Motor neuron (in vitro differentiated cells): ENCODE data around the gene DCTN3. TPM values are rescaled to one million over a fixed set of nuclear protein-coding genes. Genes with fewer than 3 reads are reported as not detected.

Source experiments
- ATAC-seq, 8 experiments: fragments of 200-7000 bp; cut with Tn5 transposase; replicated peaks in 6 of 8; 2 replicates each; pipeline ENCODE4 v1.8.0; 2021; ENCODE audit warnings: mild to moderate bottlenecking in 8 of 8, moderate library complexity in 8 of 8
- H3K27ac ChIP-seq, 2 donors: fragments of 250-450 bp; sonication (Bioruptor Pico); 2 replicates each; pipeline ENCODE4 v1.9.0; 2021; ENCODE audit warnings: antibody characterized with exemption in 2 of 2, mild to moderate bottlenecking in 2 of 2, moderate library complexity in 1 of 2
- H3K4me1 ChIP-seq, 2 donors: fragments of 250-450 bp; sonication (Bioruptor Pico); replicated peaks in 1 of 2; 2 replicates each; pipeline ENCODE4 v1.6.1; 2021; ENCODE audit warnings: antibody characterized with exemption in 2 of 2, mild to moderate bottlenecking in 2 of 2, moderate library complexity in 1 of 2
- H3K4me3 ChIP-seq, 5 donors: fragments of 250-450 bp; sonication (Bioruptor Pico); 2 replicates each; pipeline ENCODE4 v1.9.0; 2021; ENCODE audit warnings: antibody characterized with exemption in 5 of 5, mild to moderate bottlenecking in 5 of 5, moderate library complexity in 4 of 5
- WGBS, 10 experiments: fragments of 450-650 bp; shearing (Covaris generic); methylation state at CpG; one replicate each; pipeline ENCODE4 v1.0.0; 2022; 5-methylcytosine and 5-hydroxymethylcytosine counted together
- in situ Hi-C, 9 experiments: fragments of 400-800 bp; cut with MboI; loops; one replicate each; pipeline ENCODE4 v1.15.0; 2021; ENCODE audit warnings: low sequenced_read_pairs in 9 of 9, low pct_unique_long_range_greater_than_20kb in 2 of 9; ENCODE audit not compliant: unreplicated experiment in 9 of 9
- total RNA-seq, 8 experiments: library from RNA; unstranded; fragments of 300-600 nt; gene quantifications; 2 replicates each; pipeline versions ENCODE4 v1.2.3 to v1.2.4, GENCODE V29; 2022

Gene DCTN3
- total RNA-seq = 100 to 1,000 TPM in 5 of 8 experiments, 10 to 100 TPM in 3; 67.7 to 217 (median 176) TPM

DNA sequence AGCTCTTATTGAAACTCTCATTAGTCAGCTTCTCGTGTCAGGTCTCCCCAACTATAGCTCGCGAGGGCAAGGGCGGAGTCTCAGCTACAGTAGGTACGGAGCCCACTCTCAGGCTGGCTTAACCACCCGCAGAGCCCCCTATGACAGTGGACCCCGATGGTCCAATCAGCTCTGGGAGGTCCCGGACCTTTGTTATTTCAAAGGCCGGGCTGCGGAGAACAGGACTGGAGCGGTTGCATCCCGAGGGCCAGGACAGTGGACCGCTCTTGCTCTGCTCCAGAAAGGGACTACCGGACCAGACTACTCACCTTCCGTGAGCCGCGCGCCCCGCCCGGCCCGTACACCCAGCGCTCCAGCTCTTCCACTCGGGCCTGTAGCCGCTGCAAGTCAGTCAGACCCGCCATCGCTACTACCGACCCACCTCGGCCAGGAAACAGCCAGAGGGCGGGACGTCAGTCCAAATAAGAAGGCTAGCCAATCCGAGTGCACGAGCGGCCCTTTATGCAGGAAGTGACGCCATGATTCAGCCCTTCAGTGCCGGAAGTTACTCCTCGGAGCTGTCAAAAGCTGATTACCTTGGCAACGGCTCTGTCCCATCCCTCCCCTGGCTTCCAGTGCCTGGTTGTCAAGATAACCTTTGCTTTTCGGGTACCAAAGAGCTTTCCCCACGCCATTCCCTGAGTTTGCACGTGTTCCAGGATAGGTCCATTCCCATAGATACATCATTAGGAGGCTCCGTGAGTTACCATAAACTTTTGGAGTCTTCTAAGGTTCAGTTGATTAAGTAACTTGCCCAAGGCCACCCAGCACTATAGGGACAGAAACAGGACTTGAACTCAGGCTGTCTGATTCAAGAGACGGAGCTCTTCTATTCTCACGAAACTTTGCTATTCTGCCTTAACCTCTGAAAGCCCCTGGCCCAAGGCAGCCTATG lies at the start of gene DCTN3:
DCTN3 (minus strand) TSS at position 435 of the 934 bp plus-strand sequence; CDS start at position 404, 31 bp downstream.
- Histone ChIP-seq H3K4me1 (peaks cover 20 to 23% of the 10 kb centered on the region in 2 donors), H3K27ac (peak within 1 kb of the TSS; percentile 59 to 70), H3K4me3 (peak within 1 kb of the TSS; percentile 62 to 90 (median 81))
- ATAC-seq = peak; percentile 92 to 99 (median 96)
- WGBS, 10 experiments = 0 to 42% (median 4%) methylated on average over 1 to 29 of the region's 43 CpGs
- in situ Hi-C loops = no loop called here

- H3K4me1 ChIP-seq = peaks cover 6 to 9% of the 10 kb centered on the region in 2 donors
- H3K27ac ChIP-seq = peak overlapping the region; percentile 87 to 91
- peak; percentile 81 to 86 (median 83) for ATAC-seq
- WGBS, 10 experiments = 0% methylated on average over 1 to 8 of the region's 55 CpGs; no CpG with 5 or more reads in 7 of the 10 experiments
- peak overlapping the region; percentile 49 to 94 (median 75) for H3K4me3 ChIP-seq
- in situ Hi-C loops = no loop called here
These were observed 45.3 kb upstream of the DCTN3 start for GRCh38 chr9:34665381-34666250.

DNA sequence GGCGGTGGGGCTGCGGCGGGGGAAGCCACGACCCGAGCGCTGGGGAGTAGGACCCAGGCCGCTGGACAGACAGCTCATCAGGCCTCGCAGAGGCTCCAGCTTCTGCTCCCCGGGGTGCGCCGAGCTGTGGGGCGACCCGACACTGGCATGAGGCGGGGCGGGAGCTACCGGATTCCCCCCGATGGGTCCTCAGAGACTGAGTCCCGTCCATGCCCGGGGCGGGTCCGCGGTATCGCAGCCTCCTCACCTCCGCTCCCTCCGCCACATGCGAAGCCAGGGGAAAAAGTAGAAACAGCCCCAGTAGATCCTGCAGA lies 44.7 kb upstream of the DCTN3 start:
- ATAC-seq = peak in 1 of 8 experiments; percentile 4
- peak overlapping the region; percentile 62 to 72 for H3K27ac ChIP-seq
- peak overlapping the region; percentile 49 to 94 (median 75) for H3K4me3 ChIP-seq
- WGBS, 10 experiments = 0% methylated on average over 1 of the region's 26 CpGs; no CpG with 5 or more reads in 9 of the 10 experiments
- peaks cover 6 to 9% of the 10 kb centered on the region in 2 donors for H3K4me1 ChIP-seq
- in situ Hi-C loops = no loop called here

- H3K4me1 ChIP-seq = peaks cover 6 to 9% of the 10 kb centered on the region in 2 donors
- 2 to 20% (median 17%) methylated on average over 1 to 8 of the region's 18 CpGs; no CpG with 5 or more reads in 6 of the 10 experiments for WGBS, 10 experiments
- H3K4me3 ChIP-seq = peak overlapping the region; percentile 49 to 94 (median 75)
- in situ Hi-C loops = no loop called here
- H3K27ac ChIP-seq = peak overlapping the region; percentile 62 to 72
- peak in 7 of 8 experiments; percentile 12 to 49 (median 14) for ATAC-seq
These were observed 44.2 kb upstream of the DCTN3 start for GRCh38 chr9:34664281-34665066.

- in situ Hi-C loops = no loop called here
- ATAC-seq = no peak
- Histone ChIP-seq H3K4me3 (no peak overlapping the region), H3K4me1 (peaks cover 6 to 9% of the 10 kb centered on the region in 2 donors), H3K27ac (no peak overlapping the region)
These were observed 43.0 kb upstream of the DCTN3 start for GRCh38 chr9:34663303-34663605.

GRCh38 chr9:34662526-34663302 lies 42.4 kb upstream of the DCTN3 start, which contains the start of gene CCL27:
TSS of gene CCL27 (minus strand) at chr9:34662657. CDS start at chr9:34662633, 24 bp downstream.
- no peak within 1 kb of the TSS for H3K4me3 ChIP-seq
- peaks cover 6 to 9% of the 10 kb centered on the region in 2 donors for H3K4me1 ChIP-seq
- 83 to 100% (median 94%) methylated on average over 1 to 3 of the region's 4 CpGs; no CpG with 5 or more reads in 5 of the 10 experiments for whole genome bisulfite sequencing, 10 experiments
- no peak within 1 kb of the TSS for H3K27ac ChIP-seq
- in situ Hi-C loops = no loop called here
- ATAC-seq = no peak

GRCh38 chr9:34659592-34660253 lies 39.4 kb upstream of the DCTN3 start:
- 50 to 94% (median 86%) methylated on average over 2 to 5 of the region's 8 CpGs; no CpG with 5 or more reads in 4 of the 10 experiments for WGBS, 10 experiments
- Histone ChIP-seq H3K27ac (no peak overlapping the region), H3K4me1 (peaks cover 5 to 7% of the 10 kb centered on the region in 2 donors), H3K4me3 (no peak overlapping the region)
- in situ Hi-C loops = no loop called here
- ATAC-seq = no peak

- WGBS, 10 experiments = 80 to 100% (median 85%) methylated on average over 1 to 6 of the region's 14 CpGs; no CpG with 5 or more reads in 4 of the 10 experiments
- Histone ChIP-seq H3K4me1 (peaks cover 14% of the 10 kb centered on the region in 2 donors), H3K4me3 (no peak overlapping the region), H3K27ac (no peak overlapping the region)
- in situ Hi-C loops = no loop called here
- ATAC-seq = no peak
These were observed 38.2 kb upstream of the DCTN3 start for GRCh38 chr9:34658461-34658860.

GRCh38 chr9:34656992-34657391 lies 36.7 kb upstream of the DCTN3 start:
- no peak overlapping the region for H3K27ac ChIP-seq
- H3K4me3 ChIP-seq = no peak overlapping the region
- no peak for ATAC-seq
- H3K4me1 ChIP-seq = peaks cover 27 to 29% of the 10 kb centered on the region in 2 donors
- in situ Hi-C loops = no loop called here
- WGBS, 10 experiments = 60 to 100% (median 90%) methylated on average over 1 to 2 of the region's 5 CpGs; no CpG with 5 or more reads in 7 of the 10 experiments

- 60 to 100% (median 90%) methylated on average over 1 to 3 of the region's 5 CpGs; no CpG with 5 or more reads in 5 of the 10 experiments for WGBS, 10 experiments
- no peak for ATAC-seq
- in situ Hi-C loops = no loop called here
- no peak overlapping the region for H3K4me3 ChIP-seq
- H3K27ac ChIP-seq = no peak overlapping the region
- peaks cover 38 to 40% of the 10 kb centered on the region in 2 donors for H3K4me1 ChIP-seq
These were observed 35.1 kb upstream of the DCTN3 start for GRCh38 chr9:34655394-34655793.

GRCh38 chr9:34654323-34655051 lies 34.2 kb upstream of the DCTN3 start:
- in situ Hi-C loops = no loop called here
- WGBS, 10 experiments = 100% methylated on average over 1 of the region's 11 CpGs; no CpG with 5 or more reads in 9 of the 10 experiments
- ATAC-seq = peak in 3 of 8 experiments; percentile 4 to 29 (median 5)
- H3K4me1 ChIP-seq = peaks cover 38 to 40% of the 10 kb centered on the region in 2 donors
- H3K4me3 ChIP-seq = no peak overlapping the region
- H3K27ac ChIP-seq = peak overlapping the region in 1 of 2 donors; percentile 56
